ENCODE data around the gene ADGRL3. TPM values are rescaled to one million over a fixed set of nuclear protein-coding genes. Genes with fewer than 3 reads are reported as not detected.

The ADGRL3 gene
- total and polyA plus RNA-seq, 12 donors: 2.4 to 182 (median 22.1) TPM

DNA sequence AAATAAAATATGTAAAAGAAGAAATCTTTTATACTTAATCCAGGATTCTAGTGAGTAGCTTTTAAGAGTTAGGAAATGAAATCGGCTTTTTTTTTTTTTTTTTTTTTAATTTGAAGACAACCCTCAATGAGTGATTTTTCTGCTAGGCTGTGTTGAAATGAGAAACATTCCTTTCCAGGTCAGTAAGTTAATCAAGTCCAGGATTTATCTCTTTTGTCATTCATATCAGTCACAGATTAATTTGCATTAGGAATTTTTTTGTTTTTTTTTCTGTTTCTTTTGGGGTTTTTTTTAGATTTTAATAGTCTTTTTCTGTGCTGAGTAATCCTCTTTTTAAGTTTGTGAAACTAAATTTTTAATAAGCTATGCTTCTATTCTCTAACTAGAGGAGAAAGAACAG is 448.1 kb downstream of the ADGRL3 start:
- H3K27me3 ChIP-seq: no peaks in the 10 kb centered on the region
- DNase-seq: no peak
- H3K27ac ChIP-seq: no peak overlapping the region
- WGBS, 4 donors: 48 to 67% (median 63%) methylated on average over 1 of the region's 1 CpG
- no peaks in the 10 kb centered on the region for H3K36me3 ChIP-seq (replicated peaks in 1 of 2)
- no peaks in the 10 kb centered on the region for H3K9me3 ChIP-seq (replicated peaks in 1 of 3)
- no peak overlapping the region for H3K4me3 ChIP-seq
- TF ChIP-seq CTCF (IDR thresholded peaks at IDR 0.05) (no peak), POLR2A (IDR thresholded peaks at IDR 0.05) (no peak)
- no peaks in the 10 kb centered on the region for H3K4me1 ChIP-seq (replicated peaks in 1 of 2)
- intact Hi-C loops (cut with DNase I): no loop called here

DNA sequence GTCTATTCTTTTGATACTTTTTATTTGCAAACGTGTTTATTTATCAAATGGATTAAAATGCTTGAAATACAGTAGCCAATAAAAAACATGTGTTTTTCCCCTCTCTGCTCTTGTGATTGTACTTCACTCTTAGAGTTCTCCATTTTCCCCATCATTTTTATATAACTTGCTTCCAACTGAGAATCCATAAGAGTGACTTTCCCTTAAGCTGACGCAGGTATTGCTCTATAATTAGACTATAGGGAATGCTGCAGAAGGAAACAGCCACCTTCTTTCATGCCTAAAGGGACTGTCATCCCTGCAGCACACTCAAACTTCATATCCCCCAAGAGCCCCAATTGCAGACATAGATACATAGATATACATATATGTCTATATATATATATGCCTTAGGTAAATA is 456.9 kb downstream of the ADGRL3 start:
- Histone ChIP-seq H3K27ac (no peak overlapping the region), H3K9me3 (replicated peaks in 1 of 3) (no peaks in the 10 kb centered on the region), H3K27me3 (no peaks in the 10 kb centered on the region), H3K4me3 (no peak overlapping the region), H3K4me1 (replicated peaks in 1 of 2) (no peaks in the 10 kb centered on the region), H3K36me3 (replicated peaks in 1 of 2) (no peaks in the 10 kb centered on the region)
- TF ChIP-seq CTCF (IDR thresholded peaks at IDR 0.05) (no peak), POLR2A (IDR thresholded peaks at IDR 0.05) (no peak)
- DNase-seq: no peak
- 48 to 76% (median 73%) methylated on average over 2 of the region's 2 CpGs for WGBS, 4 donors
- intact Hi-C loops (cut with DNase I): no loop called here

GRCh38 chr4:61661960-61662359 is 461.8 kb downstream of the ADGRL3 start:
- WGBS, 4 donors: 95 to 97% (median 96%) methylated on average over 2 to 7 of the region's 7 CpGs

DNA sequence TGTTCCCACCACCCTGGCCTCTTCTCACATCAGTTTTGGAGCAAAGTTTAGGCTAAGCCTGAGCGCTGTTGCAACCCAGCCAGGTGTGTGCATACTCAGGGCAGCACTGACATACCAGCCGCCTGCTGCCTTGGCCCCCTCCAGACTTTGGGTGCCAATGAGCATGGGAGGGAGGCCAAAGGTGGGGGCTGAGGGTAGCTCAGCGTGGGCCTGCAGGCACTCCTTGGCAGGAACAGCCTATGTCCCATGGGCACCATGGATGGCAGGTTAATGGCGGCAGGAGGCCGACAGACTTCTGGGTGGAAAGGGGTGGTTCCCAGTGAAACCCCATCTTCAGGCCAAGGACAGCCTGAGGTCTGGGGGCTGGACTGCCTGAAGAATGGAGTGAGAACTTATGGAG is 462.2 kb downstream of the ADGRL3 start:
- intact Hi-C loops (cut with DNase I): no loop called here
- Histone ChIP-seq H3K27me3 (no peaks in the 10 kb centered on the region), H3K9me3 (replicated peaks in 1 of 3) (no peaks in the 10 kb centered on the region), H3K36me3 (replicated peaks in 1 of 2) (no peaks in the 10 kb centered on the region), H3K27ac (no peak overlapping the region), H3K4me1 (replicated peaks in 1 of 2) (no peaks in the 10 kb centered on the region), H3K4me3 (no peak overlapping the region)
- no peak for DNase-seq
- WGBS, 4 donors: 97 to 100% (median 97%) methylated on average over 3 to 5 of the region's 5 CpGs
- TF ChIP-seq CTCF (IDR thresholded peaks at IDR 0.05) (no peak), POLR2A (IDR thresholded peaks at IDR 0.05) (no peak)

More at GRCh38 chr4:61661960-61662359, 461.8 kb downstream of the ADGRL3 start:
- Histone ChIP-seq H3K27ac (no peak overlapping the region), H3K9me3 (replicated peaks in 1 of 3) (no peaks in the 10 kb centered on the region), H3K27me3 (no peaks in the 10 kb centered on the region), H3K36me3 (replicated peaks in 1 of 2) (no peaks in the 10 kb centered on the region), H3K4me1 (replicated peaks in 1 of 2) (no peaks in the 10 kb centered on the region), H3K4me3 (no peak overlapping the region)
- intact Hi-C loops (cut with DNase I): no loop called here
- TF ChIP-seq CTCF (IDR thresholded peaks at IDR 0.05) (no peak), POLR2A (IDR thresholded peaks at IDR 0.05) (no peak)
- no peak for DNase-seq

Measured in adrenal gland (tissue), 12 donors.